ENCODE results near the gene MED12L.

- TF ChIP-seq EZH2 (IDR thresholded peaks at IDR 0.05) (no peak), POLR2AphosphoS5 (IDR thresholded peaks at IDR 0.05; ENCODE audit: borderline replicate concordance, low read depth, low read length) (no peak), FOXP2 (optimal IDR thresholded peaks at IDR 0.05; ENCODE audit: control extremely low read depth, extremely low read length, insufficient read depth) (no peak)
These were observed 307.8 kb downstream of the MED12L start for GRCh38 chr3:151393146-151393830.

Measured in SK-N-MC (cell line).